Right ventricle myocardium inferior (tissue), 1 donor: ENCODE results near the gene MMAA. TPM values are rescaled to one million over a fixed set of nuclear protein-coding genes. Genes with fewer than 3 reads are reported as not detected.
"Not testable (repeated sequence)": the region's sequence is repeated elsewhere in the genome, so short reads cannot be mapped to it uniquely, and the experiment has no call there.

Experiments
- ATAC-seq: fragments of 200-7000 bp; cut with Tn5 transposase; one replicate; pipeline ENCODE4 v1.9.1; 2020; ENCODE audit warnings: mild to moderate bottlenecking, moderate library complexity
- DNase-seq: peaks from one replicate; pipeline ENCODE4 v3.0.0; 2021; ENCODE audit errors: missing footprints
- intact Hi-C: fragments of 100-400 bp; cut with DNase I; formaldehyde crosslinking; loops from one replicate; pipeline ENCODE4 v1.11.0; 2022
- long read RNA-seq: library from polyadenylated mRNA; unstranded; transcript quantifications from one replicate; pipeline ENCODE4 v2.0.0, GENCODE V29; 2021
- total RNA-seq: library from RNA; stranded (reverse); fragmentation: NEBNext Ultra II Directional; extraction: Animal tissue kit (Norgen Biotek cat#: 25700); gene quantifications from one replicate; pipeline ENCODE4 v1.2.1, GENCODE V29; 2021
- donor health status: DM: no; HTN: yes; CAD: no; lungs with severe emphysema.

Gene MMAA
- 8.5 TPM for total RNA-seq
- long read RNA-seq, partial matches to known transcripts = 1 of 1 reads
- long read RNA-seq, other reads (novel, unspliced or antisense) = 0 of 1 reads

GRCh38 chr4:145618932-145619638 lies at the start of gene MMAA:
MMAA (plus strand) TSS chr4:145619385; CDS start chr4:145639140, 19,755 bp downstream.
- intact Hi-C loops = loop anchor here (1.0 to 5.0 kb wide), 7 partner anchors 114 to 438 kb away; partner anchors contain the start of gene OTUD4

GRCh38 chr4:145574546-145574945 lies 44.6 kb upstream of the MMAA start:
- DNase-seq, intact Hi-C loops: not testable (repeated sequence)

More at GRCh38 chr4:145618932-145619638, at the start of gene MMAA:
- DNase-seq (peak; percentile 97), ATAC-seq (peak; percentile 100)

GRCh38 chr4:145580906-145581305 lies 38.3 kb upstream of the MMAA start:
- DNase-seq = no peak
- intact Hi-C loops = no loop called here
- ATAC-seq = no peak

More at GRCh38 chr4:145574546-145574945, 44.6 kb upstream of the MMAA start:
- not testable (repeated sequence) for ATAC-seq

- no peak for ATAC-seq
- intact Hi-C loops = no loop called here
- no peak for DNase-seq
These were observed 35.8 kb upstream of the MMAA start for GRCh38 chr4:145583191-145584055.

- no peak for ATAC-seq
- intact Hi-C loops = no loop called here
- DNase-seq = no peak
These were observed 32.0 kb upstream of the MMAA start for GRCh38 chr4:145587088-145587754.

- ATAC-seq, DNase-seq, intact Hi-C loops: not testable (repeated sequence)
These were observed 29.8 kb upstream of the MMAA start for GRCh38 chr4:145589381-145589780.

GRCh38 chr4:145589916-145590702 lies 29.1 kb upstream of the MMAA start:
- intact Hi-C loops = no loop called here
- DNase-seq = no peak
- no peak for ATAC-seq

- DNase-seq (no peak), ATAC-seq (no peak)
- intact Hi-C loops = no loop called here
These were observed 16.9 kb upstream of the MMAA start for GRCh38 chr4:145602129-145602760.

GRCh38 chr4:145605941-145606340 lies 13.2 kb upstream of the MMAA start:
- intact Hi-C loops = loop anchor here (5.0 kb wide), 1 partner anchor 369 kb away; no protein-coding TSS in a partner anchor
- no peak for ATAC-seq

GRCh38 chr4:145609481-145610427 lies 9.4 kb upstream of the MMAA start:
- ATAC-seq (no peak), DNase-seq (no peak)
- intact Hi-C loops = loop anchor here (5.0 kb wide), 1 partner anchor 372 kb away; no protein-coding TSS in a partner anchor

More at GRCh38 chr4:145605941-145606340, 13.2 kb upstream of the MMAA start:
- DNase-seq = no peak

- ATAC-seq (no peak), DNase-seq (no peak)
- intact Hi-C loops = no loop called here
These were observed 5.5 kb upstream of the MMAA start for GRCh38 chr4:145613566-145614232.

- no peak for ATAC-seq
- intact Hi-C loops = no loop called here
- no peak for DNase-seq
These were observed 5.0 kb upstream of the MMAA start for GRCh38 chr4:145614233-145614610.

GRCh38 chr4:145618210-145618931 lies 814 bp upstream of the MMAA start:
- ATAC-seq = no peak
- intact Hi-C loops = loop anchor here (2.0 to 5.0 kb wide), 5 partner anchors 114 to 438 kb away; partner anchors contain the start of gene OTUD4
- no peak for DNase-seq

- peak; percentile 50 for DNase-seq
- peak; percentile 43 for ATAC-seq
- intact Hi-C loops = loop anchor here (1.0 to 5.0 kb wide), 7 partner anchors 113 to 439 kb away; partner anchors contain the start of gene OTUD4
These were observed 433 bp downstream of the MMAA start for GRCh38 chr4:145619639-145619996.

- ATAC-seq, DNase-seq: not testable (repeated sequence)
- intact Hi-C loops = loop anchor here (10.0 kb wide), 1 partner anchor 183 kb away; no protein-coding TSS in a partner anchor
These were observed 2.9 kb downstream of the MMAA start for GRCh38 chr4:145622067-145622466.
